ENCODE data around the gene NAV2. TPM values are rescaled to one million over a fixed set of nuclear protein-coding genes. Genes with fewer than 3 reads are reported as not detected.

NAV2 gene, protein sequence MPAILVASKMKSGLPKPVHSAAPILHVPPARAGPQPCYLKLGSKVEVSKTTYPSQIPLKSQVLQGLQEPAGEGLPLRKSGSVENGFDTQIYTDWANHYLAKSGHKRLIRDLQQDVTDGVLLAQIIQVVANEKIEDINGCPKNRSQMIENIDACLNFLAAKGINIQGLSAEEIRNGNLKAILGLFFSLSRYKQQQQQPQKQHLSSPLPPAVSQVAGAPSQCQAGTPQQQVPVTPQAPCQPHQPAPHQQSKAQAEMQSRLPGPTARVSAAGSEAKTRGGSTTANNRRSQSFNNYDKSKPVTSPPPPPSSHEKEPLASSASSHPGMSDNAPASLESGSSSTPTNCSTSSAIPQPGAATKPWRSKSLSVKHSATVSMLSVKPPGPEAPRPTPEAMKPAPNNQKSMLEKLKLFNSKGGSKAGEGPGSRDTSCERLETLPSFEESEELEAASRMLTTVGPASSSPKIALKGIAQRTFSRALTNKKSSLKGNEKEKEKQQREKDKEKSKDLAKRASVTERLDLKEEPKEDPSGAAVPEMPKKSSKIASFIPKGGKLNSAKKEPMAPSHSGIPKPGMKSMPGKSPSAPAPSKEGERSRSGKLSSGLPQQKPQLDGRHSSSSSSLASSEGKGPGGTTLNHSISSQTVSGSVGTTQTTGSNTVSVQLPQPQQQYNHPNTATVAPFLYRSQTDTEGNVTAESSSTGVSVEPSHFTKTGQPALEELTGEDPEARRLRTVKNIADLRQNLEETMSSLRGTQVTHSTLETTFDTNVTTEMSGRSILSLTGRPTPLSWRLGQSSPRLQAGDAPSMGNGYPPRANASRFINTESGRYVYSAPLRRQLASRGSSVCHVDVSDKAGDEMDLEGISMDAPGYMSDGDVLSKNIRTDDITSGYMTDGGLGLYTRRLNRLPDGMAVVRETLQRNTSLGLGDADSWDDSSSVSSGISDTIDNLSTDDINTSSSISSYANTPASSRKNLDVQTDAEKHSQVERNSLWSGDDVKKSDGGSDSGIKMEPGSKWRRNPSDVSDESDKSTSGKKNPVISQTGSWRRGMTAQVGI (N-terminal part only)
- 59.7 and 105 TPM in 2 replicates for total RNA-seq

DNA sequence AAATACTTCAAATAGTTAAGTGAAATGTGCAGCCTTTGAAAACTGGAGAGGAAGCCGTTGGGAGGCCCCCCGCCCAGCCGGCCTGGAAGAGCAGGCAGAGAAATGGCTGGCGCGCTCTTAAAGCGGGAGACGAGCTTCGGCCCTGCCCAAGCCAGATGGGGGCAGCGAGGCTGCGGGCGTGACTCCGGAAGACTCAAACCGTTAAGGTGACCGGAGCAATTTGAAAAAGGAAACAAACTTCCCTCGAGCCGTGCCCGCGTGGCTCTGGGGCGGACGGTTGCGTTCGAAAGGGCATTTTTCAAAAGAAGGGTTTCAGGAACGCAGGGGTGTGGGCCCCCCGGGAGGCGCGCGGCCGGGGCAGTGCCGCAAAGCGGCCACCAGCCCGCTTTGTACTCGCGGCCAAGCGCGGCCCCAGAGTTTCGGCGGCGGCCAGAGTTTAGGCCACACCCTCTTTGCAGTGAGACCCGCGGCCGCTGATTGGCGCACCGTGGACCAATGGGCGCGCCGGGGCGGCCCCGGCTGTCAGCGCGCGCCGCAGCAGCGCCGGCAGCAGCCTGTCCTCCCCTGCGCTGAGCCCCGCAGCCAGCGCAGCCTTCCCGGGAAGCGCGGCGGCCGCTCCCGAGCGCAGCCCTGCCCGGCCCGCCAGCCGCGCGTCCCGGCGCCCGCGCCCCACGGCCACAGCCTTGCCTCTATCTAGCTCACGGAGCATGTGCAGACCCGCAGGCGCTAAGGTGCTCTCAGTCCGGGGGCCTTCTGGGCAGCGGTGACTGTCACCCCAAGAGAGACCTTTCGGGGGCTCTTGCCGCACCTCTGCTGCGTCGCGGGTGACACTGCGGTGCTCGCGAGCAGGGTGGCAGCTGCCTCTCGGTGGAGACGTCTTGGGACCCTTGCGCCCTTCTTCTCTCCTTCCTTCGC is at the start of gene NAV2:
Gene NAV2, plus strand, starts transcription at position 557 of the 915 bp plus-strand sequence. CDS start 859 bp downstream, outside the sequence.

DNA sequence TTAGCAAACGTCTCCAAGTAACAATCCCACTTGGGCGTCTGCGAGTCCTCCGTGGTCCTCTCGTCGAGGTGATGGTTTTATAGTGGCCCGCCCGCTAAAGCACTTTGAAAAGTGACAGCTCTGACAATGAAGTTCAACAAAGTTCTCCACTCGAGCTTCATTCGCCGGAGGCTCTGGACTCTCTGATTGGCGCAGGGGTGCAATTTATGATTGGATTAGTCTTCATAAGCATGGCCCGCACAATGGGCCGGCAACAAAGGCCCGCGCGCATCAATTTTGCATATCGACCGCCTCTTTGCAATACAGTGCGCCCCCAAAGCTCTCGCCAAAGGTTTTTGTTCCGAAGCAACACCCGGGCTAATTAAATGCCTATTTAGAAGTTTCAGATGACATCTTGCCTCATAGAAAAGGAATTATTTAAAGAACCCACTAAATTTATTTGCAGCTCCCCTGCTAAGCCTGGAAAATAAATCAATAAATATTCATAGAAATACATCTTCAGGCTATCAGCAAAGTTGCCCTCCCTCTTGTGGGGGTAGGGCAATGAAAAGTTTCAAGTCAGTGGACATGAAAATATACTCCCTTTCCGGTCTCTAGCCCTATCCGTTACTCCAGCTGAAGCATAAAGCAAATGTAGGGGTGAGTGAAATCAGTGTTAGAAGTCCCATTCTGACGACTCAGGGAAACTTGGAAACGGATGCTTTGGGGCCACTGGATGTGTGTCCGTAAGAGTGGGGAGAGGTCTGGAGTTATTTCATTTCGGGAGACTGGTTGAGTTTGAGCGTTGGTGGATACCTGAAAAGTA is 448.0 kb downstream of the NAV2 start, which contains the start of gene DBX1:
Gene DBX1, minus strand, starts transcription at position 51 of the 805 bp plus-strand sequence. CDS start 151 bp downstream, outside the sequence.

Small RNA genes within 50 kb of the gene (small RNA-seq; reads per million reads assigned to genes)
- not detected for gene MIR4694

Data from placental epithelial cell (primary cell).